ENCODE measurements around the gene SIRT2. TPM values are rescaled to one million over a fixed set of nuclear protein-coding genes. Genes with fewer than 3 reads are reported as not detected.
"Not testable (repeated sequence)": the region's sequence is repeated elsewhere in the genome, so short reads cannot be mapped to it uniquely, and the experiment has no call there.

Gene SIRT2
- total RNA-seq, 1 donor from 2014 or later = 70.2 TPM

- Mint-ChIP-seq H3K36me3 (ENCODE audit: unreplicated experiment) (peaks cover 24% of the 10 kb centered on the region), H3K4me1 (ENCODE audit: unreplicated experiment) (peaks cover 16% of the 10 kb centered on the region), H3K9me3 (ENCODE audit: unreplicated experiment) (no peaks in the 10 kb centered on the region), H3K27me3 (ENCODE audit: unreplicated experiment) (no peaks in the 10 kb centered on the region), H3K27ac (ENCODE audit: unreplicated experiment) (peak overlapping the region; percentile 97), H3K4me3 (ENCODE audit: unreplicated experiment) (peak overlapping the region; percentile 82)
- DNase-seq (ENCODE audit: extremely low spot score, unreplicated experiment) = no peak
- no peak for TF ChIP-seq CTCF (IDR thresholded peaks at IDR 0.05)
These were observed 68.2 kb downstream of the SIRT2 start for GRCh38 chr19:38831142-38831605.

- H3K27me3 Mint-ChIP-seq (ENCODE audit: unreplicated experiment) = no peaks in the 10 kb centered on the region
- peaks cover 16% of the 10 kb centered on the region for H3K4me1 Mint-ChIP-seq (ENCODE audit: unreplicated experiment)
- TF ChIP-seq CTCF (IDR thresholded peaks at IDR 0.05) = no peak
- H3K36me3 Mint-ChIP-seq (ENCODE audit: unreplicated experiment) = peaks cover 22% of the 10 kb centered on the region
- H3K4me3 Mint-ChIP-seq (ENCODE audit: unreplicated experiment) = peak overlapping the region; percentile 82
- no peak for DNase-seq (ENCODE audit: extremely low spot score, unreplicated experiment)
- H3K27ac Mint-ChIP-seq (ENCODE audit: unreplicated experiment) = peak overlapping the region; percentile 97
- no peaks in the 10 kb centered on the region for H3K9me3 Mint-ChIP-seq (ENCODE audit: unreplicated experiment)
These were observed 69.2 kb downstream of the SIRT2 start for GRCh38 chr19:38830039-38830733.

GRCh38 chr19:38829203-38829602 is 70.2 kb downstream of the SIRT2 start:
- H3K9me3 Mint-ChIP-seq (ENCODE audit: unreplicated experiment); H3K27ac Mint-ChIP-seq (ENCODE audit: unreplicated experiment); H3K27me3 Mint-ChIP-seq (ENCODE audit: unreplicated experiment); DNase-seq (ENCODE audit: extremely low spot score, unreplicated experiment); H3K4me3 Mint-ChIP-seq (ENCODE audit: unreplicated experiment): not testable (repeated sequence)
- Mint-ChIP-seq H3K4me1 (ENCODE audit: unreplicated experiment) (peaks cover 16% of the 10 kb centered on the region), H3K36me3 (ENCODE audit: unreplicated experiment) (peaks cover 22% of the 10 kb centered on the region)

Other genes starting within 250 kb of the SIRT2 start
- gene CAPN12, start 155.1 kb downstream of the SIRT2 start, total RNA-seq = not detected in 2 replicates
- gene LGALS7, start 126.1 kb downstream of the SIRT2 start, total RNA-seq = not detected in 2 replicates
- not detected in 2 replicates for gene LGALS7B, start 110.4 kb downstream of the SIRT2 start, total RNA-seq
- gene LGALS4, start 86.7 kb downstream of the SIRT2 start, total RNA-seq = 0.31 TPM in 1 of 2 replicates, not detected in the other
- 83.6 and 99.1 TPM in 2 replicates for gene ECH1, start 67.8 kb downstream of the SIRT2 start, total RNA-seq
- gene HNRNPL, start 49.6 kb downstream of the SIRT2 start, total RNA-seq = 262 and 277 TPM in 2 replicates
- gene RINL, start 21.3 kb downstream of the SIRT2 start, total RNA-seq = 0.55 TPM in 1 of 2 replicates, not detected in the other
- 18.0 and 18.7 TPM in 2 replicates for gene NFKBIB, start 351 bp upstream of the SIRT2 start, total RNA-seq
- gene CCER2, start 12.6 kb upstream of the SIRT2 start, total RNA-seq = 0.43 TPM in 1 of 2 replicates, not detected in the other
- gene SARS2, start 31.1 kb upstream of the SIRT2 start, total RNA-seq = 25.0 and 26.7 TPM in 2 replicates
- 29.3 and 30.7 TPM in 2 replicates for gene MRPS12, start 31.3 kb upstream of the SIRT2 start, total RNA-seq
- gene FBXO17, start 76.1 kb upstream of the SIRT2 start, total RNA-seq = 41.3 and 44.9 TPM in 2 replicates
- 4.4 and 6.0 TPM in 2 replicates for gene FBXO27, start 132.9 kb upstream of the SIRT2 start, total RNA-seq
- gene ACP7, start 184.8 kb upstream of the SIRT2 start, total RNA-seq = not detected in 2 replicates
- gene PAK4, start 226.2 kb upstream of the SIRT2 start, total RNA-seq = 14.8 and 16.5 TPM in 2 replicates